NCI-H1105 (cell line): Measurements from ENCODE around the gene ADAM33.

ENCODE experiments used
- DNase-seq: peaks from one replicate; lab custom pipeline; 2025; lab: John Stamatoyannopoulos, UW

ADAM33 gene

DNA sequence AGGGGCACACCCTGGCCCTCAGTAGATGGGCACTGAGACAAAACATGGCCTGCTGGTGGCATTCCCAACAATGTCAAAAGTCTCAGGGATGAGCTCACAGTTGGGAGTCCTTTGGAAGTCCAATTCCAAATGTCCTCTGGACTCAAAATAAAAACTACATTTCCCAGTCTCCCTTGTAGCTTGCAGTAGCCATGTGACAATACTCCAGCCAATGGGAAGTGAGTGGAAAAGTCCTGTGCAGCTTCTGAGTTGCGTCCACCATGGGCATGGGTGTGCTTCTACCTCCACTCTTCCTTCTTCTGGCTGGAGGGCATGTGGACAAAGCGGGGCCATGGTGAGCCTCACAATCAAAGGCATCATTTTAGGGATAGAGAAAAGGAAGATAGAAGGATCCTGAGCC is 5.8 kb upstream of the ADAM33 start:
- no peak for DNase-seq

DNA sequence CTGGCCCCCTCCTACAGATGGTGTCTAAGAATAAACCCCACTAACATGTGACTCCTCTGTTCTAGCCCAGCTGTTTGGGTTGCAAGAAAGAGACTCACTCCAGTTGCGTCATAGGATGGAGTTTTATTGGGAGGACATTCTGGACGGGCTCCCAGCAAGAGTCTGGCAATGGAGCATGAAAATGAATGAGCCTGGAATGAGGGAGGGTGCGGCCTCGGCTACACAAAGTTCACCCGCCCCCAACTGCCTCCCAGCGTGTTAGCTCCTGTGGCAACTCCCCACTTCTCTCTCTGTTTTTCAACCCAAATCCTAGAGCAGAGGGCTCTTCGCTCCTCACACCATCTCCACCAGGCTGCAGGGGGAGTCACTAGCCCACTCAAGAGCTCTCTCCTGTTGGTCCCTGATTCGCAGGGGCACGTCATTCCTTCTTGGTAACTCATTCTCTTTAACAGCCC is 5.1 kb upstream of the ADAM33 start:
- DNase-seq: no peak

DNA sequence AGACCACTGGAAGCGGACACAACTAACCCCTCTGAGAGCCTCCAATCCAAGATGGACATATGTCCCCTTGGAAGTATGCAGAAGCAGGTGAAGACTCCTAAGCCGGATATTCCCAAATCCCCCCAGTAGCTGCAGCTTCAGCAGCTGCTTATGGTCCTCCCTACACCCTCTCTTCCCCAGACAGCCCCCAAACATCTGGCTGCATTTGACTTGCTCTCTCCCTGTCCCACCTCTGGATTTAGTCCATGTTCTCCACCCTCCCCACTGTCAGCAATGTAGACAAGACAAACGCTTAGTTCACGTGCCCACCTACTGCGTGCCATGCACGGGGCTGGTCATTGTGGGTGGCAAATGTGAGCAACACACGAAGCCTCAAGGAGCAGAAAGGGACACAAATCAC is 4.6 kb upstream of the ADAM33 start:
- no peak for DNase-seq

DNA sequence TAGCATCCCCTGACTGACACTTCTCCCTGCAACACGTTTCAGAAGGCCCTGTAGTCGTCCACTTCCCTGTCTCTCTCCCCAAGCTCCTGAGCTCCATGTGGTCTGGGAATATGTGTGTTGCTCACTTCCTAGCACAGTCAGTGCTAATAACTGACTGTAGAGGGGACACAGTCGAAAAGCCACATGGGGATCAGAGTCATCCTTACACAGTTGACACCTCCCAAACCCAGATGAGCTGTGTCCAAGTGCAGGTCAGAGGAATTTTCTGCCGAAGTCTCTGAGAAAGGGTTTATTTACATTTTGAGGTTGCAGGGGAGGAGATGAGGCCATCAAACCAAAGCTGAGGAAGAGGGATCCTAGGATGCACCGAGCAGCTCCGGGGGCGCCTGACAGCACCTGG is 3.5 kb upstream of the ADAM33 start:
- no peak for DNase-seq

DNA sequence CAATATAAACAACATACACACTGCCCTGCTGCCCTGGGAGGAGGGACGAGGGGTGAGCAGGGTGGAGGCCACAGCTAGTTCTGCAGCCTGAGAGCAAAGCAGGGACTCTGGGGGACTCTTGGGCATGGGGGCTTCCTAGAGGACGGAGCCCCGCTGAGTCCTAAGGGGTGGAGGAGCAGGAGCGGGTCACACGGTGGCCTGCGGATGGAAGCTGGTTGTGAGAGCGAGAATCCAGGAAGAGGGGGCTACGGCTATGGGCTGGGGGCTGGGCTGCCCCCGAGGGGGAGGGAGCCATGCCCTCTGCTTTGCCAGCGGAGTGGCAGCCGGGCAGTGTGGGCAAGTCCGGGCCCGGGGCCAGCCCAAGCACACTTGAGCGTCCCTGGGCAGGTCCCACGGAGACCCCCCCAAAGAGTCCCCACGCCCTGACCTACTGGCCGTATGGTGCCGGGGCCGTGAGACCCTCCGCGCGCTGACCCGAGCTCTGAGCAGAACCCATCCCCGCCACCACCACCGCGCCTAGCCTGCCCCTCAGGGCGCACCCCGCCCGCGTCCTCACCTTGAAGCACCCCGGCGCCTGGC is 369 bp downstream of the ADAM33 start:
- DNase-seq: no peak

DNA sequence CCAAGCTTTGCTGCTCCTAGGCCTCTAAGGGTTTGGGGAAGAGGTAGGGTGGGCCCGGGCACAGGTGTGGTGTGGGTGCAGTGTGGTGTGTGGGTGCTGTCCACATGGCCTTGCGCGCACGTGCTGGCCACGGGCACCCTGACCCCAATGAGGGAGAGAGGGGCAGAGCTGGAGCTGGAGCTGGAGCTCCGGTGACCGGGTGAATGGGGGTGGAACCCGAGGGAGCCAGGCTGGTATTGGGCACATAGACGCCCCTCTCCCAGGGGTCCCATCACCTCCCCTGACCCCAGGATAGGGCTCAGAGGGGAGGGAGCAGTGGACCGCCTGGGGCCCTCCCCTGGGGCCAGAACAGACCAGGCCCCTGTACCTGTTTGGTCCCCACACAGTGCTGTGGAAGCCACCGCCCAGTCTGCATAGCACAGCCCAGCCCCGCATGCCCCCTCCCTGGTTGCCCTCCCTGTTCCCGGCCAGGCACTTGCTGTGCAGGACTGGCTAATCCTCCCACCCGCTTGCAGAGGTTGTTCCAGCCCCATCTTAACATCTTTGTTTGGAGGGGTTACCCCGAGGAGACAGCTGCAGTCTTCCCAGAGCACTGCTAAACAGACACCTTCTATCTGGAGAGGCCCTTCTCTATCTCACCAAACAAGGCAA is 984 bp downstream of the ADAM33 start:
- DNase-seq: no peak

DNA sequence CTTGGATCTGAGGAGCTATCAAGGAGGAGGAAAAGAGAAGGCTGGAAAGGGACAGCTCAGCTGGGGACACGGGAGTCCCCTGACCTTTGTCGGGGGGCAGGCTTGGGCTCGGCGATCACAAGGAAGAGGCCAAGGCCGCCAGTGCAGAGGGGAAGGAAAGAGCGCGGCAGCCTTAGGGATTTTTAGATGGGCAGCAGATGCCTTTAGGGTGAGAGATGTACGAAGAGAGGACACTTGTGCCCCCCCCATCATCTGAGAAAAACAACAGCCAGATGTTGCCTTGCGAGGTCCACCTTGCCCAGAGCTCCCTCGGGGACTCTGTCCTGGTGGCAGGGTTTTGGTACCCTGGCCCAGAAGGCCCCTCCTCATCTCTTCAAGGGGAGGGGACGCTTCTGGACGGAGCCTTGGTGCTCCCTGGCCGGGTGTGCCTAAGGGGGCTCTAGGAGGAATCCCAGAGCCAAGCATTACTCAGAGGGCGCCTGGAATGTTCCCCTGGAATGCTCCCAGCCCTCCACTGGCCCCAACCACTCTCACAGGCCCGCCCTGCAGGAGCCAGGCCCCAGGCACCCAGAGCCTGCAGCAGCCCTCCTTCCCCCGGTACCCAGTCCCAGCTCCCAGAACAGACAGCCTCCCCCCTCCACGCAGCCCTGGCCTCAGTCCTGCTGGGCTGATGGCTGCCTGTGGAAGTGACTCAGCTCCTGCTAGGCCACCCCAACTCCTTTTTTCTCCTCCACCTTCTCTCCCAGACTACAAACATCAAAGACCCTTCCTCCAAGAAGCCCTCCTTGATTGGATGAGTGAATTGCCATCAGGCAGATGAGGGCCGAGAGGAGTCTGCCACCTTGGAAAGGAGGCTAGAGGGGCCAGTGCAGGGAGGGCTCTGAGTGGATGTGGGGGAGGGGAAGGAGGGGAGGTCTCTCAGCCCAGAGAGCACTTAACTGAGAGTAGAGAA is 1.8 kb downstream of the ADAM33 start:
- DNase-seq: no peak

DNA sequence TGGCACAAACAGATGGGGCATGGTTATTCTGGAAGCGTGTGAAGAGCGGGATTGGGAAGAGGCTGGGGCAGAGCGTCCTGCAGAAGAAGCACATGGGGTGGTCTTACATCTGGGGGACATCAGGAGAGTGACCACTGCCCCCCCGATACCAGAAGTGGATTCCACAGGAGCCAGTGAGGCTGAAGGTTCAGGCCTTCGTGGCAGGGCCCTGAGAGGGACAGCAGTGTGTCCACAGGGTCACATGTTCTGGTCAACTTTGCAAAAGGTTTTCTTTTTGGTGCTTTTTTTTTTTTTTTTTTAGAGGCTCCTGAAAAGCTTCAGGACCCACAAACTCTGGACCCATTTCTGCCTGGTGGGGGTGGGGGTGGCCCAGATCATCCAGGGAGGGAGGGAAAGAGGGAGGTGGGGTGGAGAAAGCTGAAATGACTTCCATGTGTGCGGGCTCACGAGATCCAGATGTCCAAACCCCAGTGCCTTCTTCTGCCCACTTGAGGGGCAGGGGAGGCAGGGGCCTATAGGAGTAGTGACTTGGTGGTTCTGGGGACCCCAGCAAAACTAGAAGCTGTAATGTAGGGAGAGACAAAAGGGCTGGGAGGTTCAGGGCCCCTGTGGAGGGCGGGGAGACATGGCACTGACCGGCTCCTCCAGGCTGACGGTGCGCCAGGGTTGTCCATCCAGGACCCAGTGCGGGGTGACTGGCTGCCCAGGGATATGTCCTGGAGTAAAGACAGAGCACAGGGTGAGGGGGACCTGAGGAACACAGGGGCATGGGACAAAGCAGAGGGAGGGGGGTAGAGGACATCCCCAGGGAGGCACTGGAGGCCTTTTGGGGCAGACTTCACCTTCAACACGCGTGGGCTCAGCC is 2.7 kb downstream of the ADAM33 start:
- DNase-seq: no peak

DNA sequence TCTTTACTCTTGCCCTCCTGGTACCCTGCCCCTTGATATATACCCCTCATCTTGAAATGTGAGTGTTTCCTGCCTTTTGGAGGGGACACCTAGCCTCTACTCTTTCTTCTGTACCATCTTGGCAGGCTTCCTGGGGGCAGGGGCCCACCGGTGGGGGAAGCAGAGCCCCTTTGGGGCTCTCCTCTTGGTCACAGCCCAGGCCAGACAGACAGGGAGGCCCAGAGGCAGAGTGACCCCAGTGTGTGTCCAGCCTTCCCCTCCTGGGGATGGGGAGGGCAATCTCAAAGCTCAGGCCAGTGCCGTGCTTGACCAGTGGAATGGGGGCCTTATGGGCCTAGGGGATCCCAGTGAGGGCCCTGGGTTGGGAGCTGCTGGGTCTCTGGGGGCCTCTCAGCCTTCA is 3.6 kb downstream of the ADAM33 start:
- no peak for DNase-seq

DNA sequence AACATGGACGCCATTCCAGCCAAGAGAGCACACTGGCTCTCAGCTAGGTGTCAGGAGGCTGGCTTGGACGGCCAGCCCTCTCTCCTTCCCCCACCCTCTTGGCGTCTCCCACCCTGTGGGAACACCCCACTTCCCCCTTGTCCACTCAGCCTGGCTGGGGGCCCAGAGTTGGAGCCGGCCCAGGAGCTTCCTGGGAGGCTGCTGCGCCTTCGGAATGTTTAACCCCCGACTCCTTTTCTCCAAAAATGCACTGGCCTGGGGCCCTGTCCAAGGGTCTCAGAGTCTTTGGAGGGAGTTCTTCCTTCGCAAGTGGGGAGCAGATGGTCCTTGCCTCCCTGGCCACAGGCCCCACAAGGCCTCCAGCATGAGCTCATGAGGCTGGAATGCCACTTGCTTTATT is 4.1 kb downstream of the ADAM33 start:
- no peak for DNase-seq

DNA sequence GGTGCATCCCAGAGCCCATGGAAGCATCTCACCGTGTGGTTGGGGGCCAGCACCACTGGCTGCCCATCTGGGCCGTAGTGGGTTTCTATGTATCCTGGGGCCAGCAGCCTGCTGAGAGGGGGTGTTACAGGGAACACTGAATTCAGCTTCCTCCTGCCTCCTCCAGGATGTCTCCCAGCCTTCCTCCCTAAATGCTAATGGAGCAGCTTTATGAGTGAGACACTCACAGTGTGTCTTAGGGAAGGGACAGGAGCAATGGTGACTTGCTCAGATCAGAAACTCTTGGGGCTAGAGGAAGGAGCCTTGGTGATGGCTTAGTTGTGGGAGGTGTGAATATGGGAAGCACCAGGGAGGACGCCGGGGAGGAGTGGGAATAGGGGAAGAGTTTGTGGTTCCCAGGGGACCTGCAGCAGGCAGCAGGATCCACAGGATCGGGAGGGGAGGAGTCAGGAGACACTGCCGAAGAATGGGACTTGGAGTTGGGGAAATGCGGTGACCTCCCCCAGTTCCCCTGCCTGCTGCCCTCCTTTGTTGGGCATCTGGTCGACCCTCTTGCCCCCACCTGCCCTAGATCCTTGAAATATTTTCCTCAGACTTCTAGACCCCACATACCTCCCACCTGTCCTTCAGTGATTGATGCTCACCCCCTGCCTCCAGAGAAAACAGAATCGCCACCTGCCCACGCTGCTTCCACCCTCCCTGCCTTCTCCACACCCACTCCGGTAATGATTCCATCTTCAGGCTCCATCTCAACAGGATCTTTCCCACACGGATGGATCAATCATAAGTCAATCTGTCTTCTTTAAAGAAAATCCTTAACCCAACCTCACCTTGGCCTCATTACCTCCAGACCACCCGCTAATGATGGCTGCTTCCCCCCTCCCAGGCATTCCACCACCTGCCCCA is 6.6 kb downstream of the ADAM33 start:
- DNase-seq: no peak

DNA sequence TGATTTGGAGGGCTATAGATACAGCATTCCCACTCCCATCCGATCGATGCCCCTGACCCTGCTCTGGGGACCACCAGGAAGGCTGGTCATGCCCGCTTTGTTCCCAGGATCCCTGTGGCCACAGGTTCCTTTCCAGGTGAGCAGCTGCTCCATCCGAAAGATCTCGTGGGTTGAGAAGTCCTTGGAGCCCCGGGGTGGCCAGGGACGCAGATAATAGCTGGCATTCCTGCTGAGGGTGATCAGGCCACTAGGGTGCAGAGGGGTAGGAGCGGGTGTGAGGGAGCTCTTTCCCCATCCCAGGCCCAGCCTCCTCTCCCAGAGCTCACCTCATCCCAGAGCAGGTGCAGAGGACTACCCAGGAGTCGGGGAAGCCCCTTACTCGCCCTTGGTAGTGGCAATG is 7.4 kb downstream of the ADAM33 start:
- no peak for DNase-seq

DNA sequence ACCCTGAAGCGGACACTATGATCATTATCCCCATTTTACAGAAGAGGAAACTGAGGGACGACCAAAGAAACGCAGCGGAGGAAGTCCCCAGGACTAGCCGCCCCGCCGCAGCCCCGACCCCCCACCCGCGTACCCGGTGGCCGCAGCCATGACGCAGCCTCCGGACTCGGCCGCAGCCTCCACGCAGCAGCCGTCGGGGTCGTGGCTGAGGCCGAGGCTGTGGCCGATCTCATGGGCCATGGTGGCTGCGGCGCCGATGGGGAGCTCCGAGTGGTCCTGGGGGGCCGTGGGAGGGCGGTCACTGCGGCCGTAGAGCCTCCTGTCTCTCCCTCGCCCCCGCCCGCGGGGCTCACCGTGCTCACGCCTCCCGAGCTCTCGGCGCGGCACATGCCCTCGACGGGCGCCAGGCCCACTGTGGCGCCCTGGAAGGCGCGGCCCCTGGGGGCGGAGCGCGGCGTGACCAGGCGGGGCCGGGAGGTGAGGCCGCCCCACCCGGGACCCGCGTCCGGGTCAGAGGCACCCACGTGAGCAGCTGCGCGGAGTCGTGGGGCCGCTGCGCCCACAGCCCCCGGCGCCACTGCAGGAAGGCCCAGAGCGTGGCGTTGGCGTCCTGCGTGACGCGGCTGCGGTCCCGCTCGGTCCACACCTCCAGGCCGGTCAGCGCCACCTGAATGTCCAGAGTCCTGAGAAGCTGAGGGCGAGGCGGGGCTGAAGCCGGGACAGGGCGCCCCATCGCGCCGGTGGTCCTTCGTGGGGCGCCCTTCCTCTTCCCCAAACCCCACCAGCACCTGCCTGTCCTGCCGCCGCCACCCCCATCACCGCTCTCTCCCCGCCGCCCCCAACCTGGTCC is 8.4 kb downstream of the ADAM33 start:
- no peak for DNase-seq

DNA sequence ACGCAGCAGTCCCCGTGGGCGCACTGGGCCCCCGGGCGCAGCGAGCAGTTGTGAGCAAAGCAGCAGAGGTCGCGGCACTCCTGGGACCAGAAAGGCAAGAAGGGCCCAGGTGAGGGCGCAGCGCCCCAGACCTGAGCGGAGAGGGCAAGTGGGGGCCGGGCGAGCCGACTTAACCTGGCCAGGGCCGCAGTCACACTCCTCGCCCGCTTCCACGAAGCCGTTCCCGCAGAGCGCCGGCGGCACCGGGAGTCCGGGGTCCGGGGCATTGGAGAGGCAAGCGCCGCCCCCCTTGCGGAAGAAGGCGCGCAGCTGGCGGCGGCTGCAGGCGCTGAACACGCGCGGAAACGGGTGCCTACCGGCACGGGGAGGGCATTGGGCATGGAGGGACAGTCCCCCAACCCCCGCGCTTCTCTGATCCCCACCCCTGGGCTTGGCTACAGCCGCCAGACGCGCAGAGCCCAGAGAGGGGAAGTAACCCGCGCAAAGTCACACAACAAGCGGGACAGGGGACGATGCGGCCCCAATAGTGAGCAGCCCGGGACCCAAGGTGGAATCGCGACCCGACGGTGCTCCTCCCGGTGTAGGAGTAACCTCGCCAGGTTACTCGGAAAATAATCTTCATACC is 9.2 kb downstream of the ADAM33 start:
- no peak for DNase-seq

DNA sequence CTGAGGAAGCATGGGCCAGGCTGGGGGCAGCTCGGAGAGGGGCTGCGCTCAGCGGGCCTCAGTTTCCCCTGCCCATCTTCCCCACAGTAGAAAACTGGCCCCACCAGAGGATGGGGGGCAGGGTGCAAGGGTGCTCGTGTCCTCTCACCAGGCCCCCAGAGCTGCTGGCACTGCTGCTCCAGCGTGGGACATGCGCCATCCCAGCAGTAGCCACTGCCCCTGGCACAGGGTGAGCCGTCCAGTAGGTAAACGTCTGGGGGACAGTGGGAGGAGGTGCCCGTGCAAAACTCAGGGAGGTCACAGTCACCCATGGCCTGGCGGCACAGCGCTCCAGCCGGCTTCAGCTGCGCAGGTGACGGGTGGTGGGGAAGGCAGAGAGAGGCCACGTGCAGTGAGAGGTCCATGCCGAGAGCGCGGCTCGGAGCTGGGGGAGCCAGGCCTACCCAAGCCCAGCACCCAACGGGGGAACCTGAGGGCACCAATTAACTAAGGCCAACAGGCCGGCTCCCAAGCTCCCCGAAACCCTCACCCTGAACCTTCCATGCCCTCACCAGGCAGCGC is 9.7 kb downstream of the ADAM33 start:
- DNase-seq: no peak

DNA sequence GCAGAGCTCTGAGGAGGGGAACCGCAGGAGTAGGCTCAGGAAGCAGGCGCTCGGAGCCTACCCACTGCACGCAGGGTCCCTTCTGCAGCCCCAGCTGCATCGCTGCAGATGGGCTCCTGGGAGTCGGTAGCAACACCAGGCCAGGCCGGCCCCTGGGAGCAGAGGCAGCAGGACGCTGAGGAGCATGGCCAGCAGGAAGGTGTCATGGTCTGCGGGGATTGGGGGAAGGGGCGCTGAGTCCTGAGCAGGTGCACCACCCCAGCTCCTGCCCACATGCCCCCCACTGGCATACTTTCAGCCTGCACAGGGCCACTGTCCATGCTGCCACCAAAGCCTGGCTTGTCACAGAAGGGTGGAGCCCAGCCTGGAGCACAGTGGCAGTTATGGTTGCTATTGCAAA is 10.9 kb downstream of the ADAM33 start:
- no peak for DNase-seq

DNA sequence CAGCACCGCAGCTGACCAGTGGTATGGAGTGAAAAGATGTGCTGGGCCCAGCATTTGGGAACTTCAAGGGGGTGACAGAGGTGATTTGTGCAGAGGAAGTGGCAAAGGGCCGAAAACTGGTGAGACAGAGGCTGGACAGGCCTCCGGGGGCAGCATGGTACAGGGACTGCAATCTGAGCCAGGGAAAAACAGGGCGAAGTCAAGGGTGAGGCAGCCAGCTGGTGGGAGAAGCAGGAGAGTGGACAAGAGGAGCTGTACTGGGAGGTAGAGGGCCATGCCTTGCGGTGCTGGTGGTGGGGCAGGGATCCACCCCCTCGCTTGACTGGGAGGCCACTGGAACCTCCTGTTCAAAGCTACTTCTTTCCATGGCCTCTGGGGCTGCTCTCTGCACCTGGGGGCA is 11.3 kb downstream of the ADAM33 start:
- peak; percentile 27 for DNase-seq

DNA sequence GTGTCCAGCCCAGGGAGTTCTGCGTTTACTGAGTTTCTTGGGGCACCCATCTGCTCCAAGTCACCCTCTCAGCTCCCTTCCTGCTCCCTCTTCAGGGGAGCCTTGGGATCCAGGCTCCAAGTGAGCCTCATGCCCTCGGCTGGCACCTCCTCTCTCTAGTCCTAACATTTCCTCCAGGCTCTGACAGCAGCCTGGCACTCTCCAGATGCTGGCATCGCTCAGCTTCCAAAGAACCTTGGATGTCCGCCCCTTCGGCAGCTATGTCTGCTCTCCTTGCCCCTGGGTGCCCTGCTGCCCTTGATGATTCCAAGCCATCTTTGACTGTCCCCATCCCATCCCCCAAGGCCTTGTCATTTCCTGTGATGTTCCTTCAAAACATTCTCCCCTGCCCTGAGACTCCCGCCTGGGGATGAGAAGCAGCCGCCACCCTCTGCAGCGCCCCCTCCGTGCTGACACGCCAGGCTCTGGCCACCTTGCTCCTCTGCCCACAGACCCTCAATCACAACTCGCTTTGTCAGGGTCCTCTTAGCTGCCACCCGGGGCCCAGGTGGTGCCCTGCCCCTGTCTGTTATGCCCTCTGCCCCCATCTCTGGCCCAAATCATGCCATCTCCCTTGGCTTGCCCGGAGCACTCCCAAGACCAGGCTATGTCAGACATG is 12.0 kb downstream of the ADAM33 start:
- DNase-seq: no peak
